ENCODE data around the gene CMTM8. TPM values are rescaled to one million over a fixed set of nuclear protein-coding genes. Genes with fewer than 3 reads are reported as not detected.

The CMTM8 gene
- total RNA-seq, 1 donor from 2014 or later = 5.7 TPM

DNA sequence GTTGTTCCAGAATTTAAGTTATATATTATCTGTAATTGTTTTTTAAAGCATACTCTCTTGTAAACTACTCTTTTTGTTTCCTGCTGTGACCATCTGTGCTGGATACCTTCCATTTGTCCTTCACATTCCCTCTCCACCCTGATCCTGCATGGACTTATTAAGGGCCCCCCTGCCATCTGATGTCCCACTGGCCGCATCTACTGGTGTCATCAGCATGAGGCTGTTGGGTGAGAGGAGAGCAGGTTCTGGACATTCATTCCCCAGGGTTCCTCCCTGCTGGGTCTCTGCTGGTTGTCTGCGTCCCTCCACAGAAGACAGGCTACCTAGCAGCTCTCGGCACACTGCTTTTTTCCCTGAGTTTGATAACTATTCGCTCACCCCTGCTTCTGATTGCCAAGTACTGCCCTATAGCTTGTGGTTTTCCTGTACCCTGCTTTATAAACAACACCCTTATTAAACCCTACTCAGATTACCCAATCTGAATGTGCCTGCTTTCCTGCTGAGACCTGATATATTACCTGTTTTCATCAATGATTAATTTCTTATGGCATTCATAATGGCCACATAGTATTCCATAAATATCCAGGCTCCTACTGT lies 7.7 kb downstream of the CMTM8 start:
- DNase-seq = no peak
- H3K4me1 ChIP-seq = peaks cover 1% of the 10 kb centered on the region
- TF ChIP-seq, protein P1, sequence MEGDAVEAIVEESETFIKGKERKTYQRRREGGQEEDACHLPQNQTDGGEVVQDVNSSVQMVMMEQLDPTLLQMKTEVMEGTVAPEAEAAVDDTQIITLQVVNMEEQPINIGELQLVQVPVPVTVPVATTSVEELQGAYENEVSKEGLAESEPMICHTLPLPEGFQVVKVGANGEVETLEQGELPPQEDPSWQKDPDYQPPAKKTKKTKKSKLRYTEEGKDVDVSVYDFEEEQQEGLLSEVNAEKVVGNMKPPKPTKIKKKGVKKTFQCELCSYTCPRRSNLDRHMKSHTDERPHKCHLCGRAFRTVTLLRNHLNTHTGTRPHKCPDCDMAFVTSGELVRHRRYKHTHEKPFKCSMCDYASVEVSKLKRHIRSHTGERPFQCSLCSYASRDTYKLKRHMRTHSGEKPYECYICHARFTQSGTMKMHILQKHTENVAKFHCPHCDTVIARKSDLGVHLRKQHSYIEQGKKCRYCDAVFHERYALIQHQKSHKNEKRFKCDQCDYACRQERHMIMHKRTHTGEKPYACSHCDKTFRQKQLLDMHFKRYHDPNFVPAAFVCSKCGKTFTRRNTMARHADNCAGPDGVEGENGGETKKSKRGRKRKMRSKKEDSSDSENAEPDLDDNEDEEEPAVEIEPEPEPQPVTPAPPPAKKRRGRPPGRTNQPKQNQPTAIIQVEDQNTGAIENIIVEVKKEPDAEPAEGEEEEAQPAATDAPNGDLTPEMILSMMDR (IDR thresholded peaks at IDR 0.05; ENCODE audit: borderline replicate concordance) = no peak
- no peaks in the 10 kb centered on the region for H3K36me3 ChIP-seq
- no peaks in the 10 kb centered on the region for H3K27me3 ChIP-seq (ENCODE audit: low read depth)
- H3K4me3 ChIP-seq = no peak overlapping the region
- intact Hi-C loops (cut with micrococcal nuclease) = loop anchor here (10.0 kb wide), 1 partner anchor 71 kb away; no protein-coding TSS in a partner anchor
- no peak overlapping the region for H3K27ac ChIP-seq (replicated peaks)
- no peaks in the 10 kb centered on the region for H3K9me3 ChIP-seq (replicated peaks)

DNA sequence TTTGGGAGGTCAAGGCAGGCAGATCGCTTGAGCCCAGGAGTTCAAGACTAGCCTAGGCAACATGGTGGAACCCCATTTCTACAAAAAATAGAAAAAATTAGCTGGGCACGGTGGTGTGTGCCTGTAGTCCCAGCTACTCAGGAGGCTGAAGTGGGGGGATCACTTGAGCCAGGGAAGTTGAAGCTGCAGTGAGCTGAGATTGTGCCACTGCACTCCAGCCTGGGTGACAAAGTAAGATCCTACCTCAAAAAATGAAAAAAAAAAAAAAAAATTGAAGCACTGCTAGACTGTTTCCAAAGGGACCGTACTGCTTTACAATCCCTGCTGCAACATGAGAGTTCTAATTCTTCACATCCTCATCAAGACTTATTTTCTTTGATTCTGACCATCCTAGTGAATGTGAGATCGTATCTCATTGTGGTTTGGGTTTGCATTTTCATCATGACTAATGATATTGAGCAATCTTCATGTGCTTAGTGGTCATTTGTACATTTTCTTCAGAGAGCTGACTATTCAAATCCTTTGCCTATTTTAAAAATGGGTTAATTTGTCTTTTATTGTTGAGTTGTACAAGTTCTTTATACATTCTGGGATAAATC lies 10.8 kb downstream of the CMTM8 start:
- intact Hi-C loops (cut with micrococcal nuclease) = loop anchor here (10.0 kb wide), 1 partner anchor 74 kb away; no protein-coding TSS in a partner anchor
- TF ChIP-seq, protein P1 (IDR thresholded peaks at IDR 0.05; ENCODE audit: borderline replicate concordance) = no peak
- Histone ChIP-seq H3K27ac (replicated peaks) (no peak overlapping the region), H3K4me3 (no peak overlapping the region), H3K36me3 (peaks cover 8% of the 10 kb centered on the region), H3K9me3 (replicated peaks) (peaks cover 9% of the 10 kb centered on the region), H3K27me3 (ENCODE audit: low read depth) (no peaks in the 10 kb centered on the region), H3K4me1 (no peaks in the 10 kb centered on the region)
- no peak for DNase-seq

DNA sequence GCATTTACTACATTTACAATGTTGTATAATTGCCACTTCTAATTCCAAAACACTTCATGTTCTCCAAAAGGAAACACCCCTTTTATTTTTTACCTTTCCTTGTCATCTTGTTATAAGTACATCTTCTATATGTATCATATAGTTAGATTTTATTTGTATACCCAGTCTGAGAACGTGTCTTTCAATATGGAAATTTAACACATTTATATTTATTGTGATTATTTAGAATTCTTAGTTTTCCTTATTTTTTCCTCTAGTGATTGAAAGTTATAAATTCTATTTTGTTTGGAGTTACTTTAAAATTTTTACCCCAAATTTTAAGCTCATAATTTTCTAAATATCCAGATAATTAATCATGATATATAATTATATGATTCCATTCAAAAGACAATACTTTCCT lies 15.8 kb downstream of the CMTM8 start:
- intact Hi-C loops (cut with micrococcal nuclease) = no loop called here
- Histone ChIP-seq H3K4me3 (no peak overlapping the region), H3K27ac (replicated peaks) (no peak overlapping the region), H3K36me3 (peaks cover 10% of the 10 kb centered on the region), H3K9me3 (replicated peaks) (peaks cover 18% of the 10 kb centered on the region), H3K27me3 (ENCODE audit: low read depth) (no peaks in the 10 kb centered on the region), H3K4me1 (no peaks in the 10 kb centered on the region)
- TF ChIP-seq, protein P1 (IDR thresholded peaks at IDR 0.05; ENCODE audit: borderline replicate concordance) = no peak
- no peak for DNase-seq

DNA sequence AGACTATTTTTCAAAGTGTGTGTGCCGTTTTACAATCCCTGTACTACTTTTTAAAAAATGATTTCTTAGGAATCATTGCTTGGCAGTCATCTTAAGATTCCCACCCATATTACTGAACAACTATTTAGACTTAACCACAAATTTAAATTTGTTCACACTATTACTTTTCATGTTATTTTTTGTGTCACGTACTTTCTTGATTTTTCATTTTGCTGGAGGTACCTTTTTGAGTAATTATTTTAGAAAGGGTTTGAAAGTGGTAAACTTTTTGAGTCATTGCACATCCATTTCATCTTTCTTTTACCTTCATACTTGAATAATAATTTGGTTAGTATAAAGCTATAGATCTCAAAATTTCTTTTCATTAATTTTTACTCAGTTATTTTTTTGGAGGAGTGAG lies 16.9 kb downstream of the CMTM8 start:
- peaks cover 18% of the 10 kb centered on the region for H3K9me3 ChIP-seq (replicated peaks)
- TF ChIP-seq, protein P1 (IDR thresholded peaks at IDR 0.05; ENCODE audit: borderline replicate concordance) = no peak
- no peaks in the 10 kb centered on the region for H3K4me1 ChIP-seq
- H3K4me3 ChIP-seq = no peak overlapping the region
- no peak for DNase-seq
- peaks cover 10% of the 10 kb centered on the region for H3K36me3 ChIP-seq
- H3K27ac ChIP-seq (replicated peaks) = no peak overlapping the region
- no peaks in the 10 kb centered on the region for H3K27me3 ChIP-seq (ENCODE audit: low read depth)
- intact Hi-C loops (cut with micrococcal nuclease) = no loop called here

DNA sequence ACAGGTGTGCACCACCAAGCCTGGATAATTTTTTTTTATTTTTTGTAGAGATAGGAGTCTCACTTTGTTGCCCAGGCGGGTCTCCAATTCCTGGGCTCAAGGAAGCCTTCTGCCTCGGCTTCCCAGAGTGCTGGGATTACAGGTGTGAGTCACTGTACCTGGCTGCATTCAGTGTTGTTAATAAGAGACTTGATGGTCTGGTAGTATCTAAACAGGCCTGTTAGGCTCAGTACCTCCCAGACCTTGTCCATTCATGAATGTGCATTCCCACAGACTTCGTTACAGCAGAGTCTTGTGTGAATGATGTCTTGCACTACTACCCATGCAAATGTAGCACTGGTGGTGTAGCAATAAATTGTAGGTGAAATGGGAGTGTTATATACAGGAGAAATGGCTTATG lies 17.7 kb downstream of the CMTM8 start:
- no peaks in the 10 kb centered on the region for H3K27me3 ChIP-seq (ENCODE audit: low read depth)
- H3K27ac ChIP-seq (replicated peaks) = no peak overlapping the region
- H3K4me3 ChIP-seq = no peak overlapping the region
- intact Hi-C loops (cut with micrococcal nuclease) = no loop called here
- DNase-seq = no peak
- H3K9me3 ChIP-seq (replicated peaks) = peaks cover 18% of the 10 kb centered on the region
- peaks cover 10% of the 10 kb centered on the region for H3K36me3 ChIP-seq
- TF ChIP-seq, protein P1 (IDR thresholded peaks at IDR 0.05; ENCODE audit: borderline replicate concordance) = no peak
- no peaks in the 10 kb centered on the region for H3K4me1 ChIP-seq

Data from left ventricle myocardium inferior (tissue), 1 donor.